Mucosa of descending colon (tissue), 3 donors: ENCODE results near the gene ZMYND15. TPM values are rescaled to one million over a fixed set of nuclear protein-coding genes. Genes with fewer than 3 reads are reported as not detected.

Experiments used
- ATAC-seq: fragments of 200-7000 bp; cut with Tn5 transposase; one replicate; pipeline ENCODE4 v1.9.1; 2020; ENCODE audit warnings: mild to moderate bottlenecking, moderate library complexity
- DNase-seq, 3 donors: peaks; one replicate each; pipeline ENCODE4 v3.0.0-alpha.2; 2020
- H3K36me3 ChIP-seq: fragments of 200-600 bp; one replicate; pipeline ENCODE4 v1.8.0; 2021; ENCODE audit warnings: low read depth, mild to moderate bottlenecking
- H3K4me1 ChIP-seq: fragments of 200-600 bp; one replicate; pipeline ENCODE4 v1.8.0; 2021; ENCODE audit warnings: low read depth, mild to moderate bottlenecking
- H3K4me3 ChIP-seq: fragments of 200-600 bp; one replicate; pipeline ENCODE4 v1.8.0; 2021; ENCODE audit warnings: mild to moderate bottlenecking
- H3K9me3 ChIP-seq: fragments of 200-600 bp; one replicate; pipeline ENCODE4 v1.8.0; 2021; ENCODE audit warnings: mild to moderate bottlenecking
- CTCF ChIP-seq: fragments of 200-600 bp; IDR thresholded peaks from one replicate; pipeline ENCODE4 v1.8.0; 2022; ENCODE audit warnings: antibody characterized with exemption, mild to moderate bottlenecking
- intact Hi-C, 2 donors: fragments of 100-400 bp; cut with DNase I in 1 of 2; cut with micrococcal nuclease in 1 of 2; formaldehyde crosslinking; loops; one replicate each; pipeline versions ENCODE4 v1.11.0 to v1.11.1; 2022; cut with DNase I, micrococcal nuclease
- total RNA-seq, 3 donors: library from RNA; stranded (reverse); fragmentation: NEBNext Ultra II Directional in 2 of 3; extraction: Animal tissue kit (Norgen Biotek cat#: 25700) in 2 of 3; gene quantifications; one replicate each; pipeline versions ENCODE4 v1.2.1 to v1.2.4, GENCODE V29; 2021 to 2023
- donor health status: DM: no; HTN: no; CAD: no; lungs with moderate emphysema.
- donor health status: DM: no; HTN: no; CAD: no.
- donor health status: DM: no; HTN: yes; CAD: no.

Gene ZMYND15
- total RNA-seq, 3 donors from 2014 or later: 1.2 to 1.4 (median 1.3) TPM

GRCh38 chr17:4772235-4772613, 32.6 kb downstream of the ZMYND15 start:
- ATAC-seq (peak; percentile 79), DNase-seq (peak in 2 of 3 donors; percentile 68 to 78)
- peaks cover 11% of the 10 kb centered on the region for H3K4me1 ChIP-seq
- no peaks in the 10 kb centered on the region for H3K36me3 ChIP-seq
- TF ChIP-seq CTCF: no peak
- intact Hi-C loops: no loop called here
- no peak overlapping the region for H3K4me3 ChIP-seq
- no peaks in the 10 kb centered on the region for H3K9me3 ChIP-seq

GRCh38 chr17:4777969-4778760, 38.5 kb downstream of the ZMYND15 start:
- no peak for ATAC-seq
- intact Hi-C loops: no loop called here
- H3K9me3 ChIP-seq: no peaks in the 10 kb centered on the region

GRCh38 chr17:4780325-4780955, 40.8 kb downstream of the ZMYND15 start:
- Histone ChIP-seq H3K9me3 (no peaks in the 10 kb centered on the region), H3K4me3 (no peak overlapping the region), H3K4me1 (peaks cover 3% of the 10 kb centered on the region), H3K36me3 (no peaks in the 10 kb centered on the region)
- ATAC-seq (no peak), DNase-seq (peak in 1 of 3 donors; percentile 31)
- intact Hi-C loops: loop anchor here (10.0 kb wide), 2 partner anchors 56 to 104 kb away; no protein-coding TSS in a partner anchor
- no peak for TF ChIP-seq CTCF

More at GRCh38 chr17:4777969-4778760, 38.5 kb downstream of the ZMYND15 start:
- no peak for TF ChIP-seq CTCF
- no peak for DNase-seq
- Histone ChIP-seq H3K36me3 (no peaks in the 10 kb centered on the region), H3K4me1 (no peaks in the 10 kb centered on the region), H3K4me3 (no peak overlapping the region)

- no peak for TF ChIP-seq CTCF
- H3K4me3 ChIP-seq: no peak overlapping the region
- H3K36me3 ChIP-seq: no peaks in the 10 kb centered on the region
- DNase-seq: no peak
- no peaks in the 10 kb centered on the region for H3K9me3 ChIP-seq
- ATAC-seq: no peak
- intact Hi-C loops: loop anchor here (10.0 kb wide), 2 partner anchors 58 to 102 kb away; no protein-coding TSS in a partner anchor
- H3K4me1 ChIP-seq: peaks cover 23% of the 10 kb centered on the region
These were observed 43.0 kb downstream of the ZMYND15 start for GRCh38 chr17:4782652-4783051.

GRCh38 chr17:4785311-4786105, 45.9 kb downstream of the ZMYND15 start:
- no peak overlapping the region for H3K4me3 ChIP-seq
- intact Hi-C loops: loop anchor here (5.0 to 10.0 kb wide), 3 partner anchors 61 to 102 kb away; no protein-coding TSS in a partner anchor
- DNase-seq: peak in 1 of 3 donors; percentile 50

More at GRCh38 chr17:4785311-4786105, 45.9 kb downstream of the ZMYND15 start:
- no peaks in the 10 kb centered on the region for H3K36me3 ChIP-seq
- no peak for ATAC-seq
- peaks cover 36% of the 10 kb centered on the region for H3K4me1 ChIP-seq
- TF ChIP-seq CTCF: no peak
- no peaks in the 10 kb centered on the region for H3K9me3 ChIP-seq
